Fibroblast of skin of right quadriceps (primary cell): ENCODE measurements around the gene TIMM29.
"Not testable (repeated sequence)": the region's sequence is repeated elsewhere in the genome, so short reads cannot be mapped to it uniquely, and the experiment has no call there.

Experiments
- DNase-seq: peaks from one replicate; pipeline ENCODE4 v3.0.0-alpha.2; 2013

TIMM29 gene

GRCh38 chr19:10946958-10947657, 18.5 kb downstream of the TIMM29 start:
- DNase-seq, result peak; percentile 77

GRCh38 chr19:10952809-10953208, 24.2 kb downstream of the TIMM29 start:
- no peak for DNase-seq

- DNase-seq, result not testable (repeated sequence)
Observed at GRCh38 chr19:10959277-10959968, 30.8 kb downstream of the TIMM29 start.

- DNase-seq, result peak; percentile 97
Observed at GRCh38 chr19:10960314-10961072, 31.9 kb downstream of the TIMM29 start, which contains the start of gene SMARCA4. SMARCA4 (plus strand) TSS chr19:10961030; CDS start chr19:10984152, 23,122 bp downstream.

GRCh38 chr19:10961073-10961860, 32.7 kb downstream of the TIMM29 start:
- no peak for DNase-seq

GRCh38 chr19:10962863-10963262, 34.3 kb downstream of the TIMM29 start:
- DNase-seq, result no peak

- no peak for DNase-seq
Observed at GRCh38 chr19:10963865-10964264, 35.3 kb downstream of the TIMM29 start.

GRCh38 chr19:10964903-10965302, 36.3 kb downstream of the TIMM29 start:
- no peak for DNase-seq

GRCh38 chr19:10965398-10965797, 36.8 kb downstream of the TIMM29 start:
- DNase-seq, result no peak

GRCh38 chr19:10966809-10967208, 38.2 kb downstream of the TIMM29 start:
- DNase-seq, result no peak

- DNase-seq, result no peak
Observed at GRCh38 chr19:10968527-10969135, 40.0 kb downstream of the TIMM29 start.

- no peak for DNase-seq
Observed at GRCh38 chr19:10971107-10971726, 42.6 kb downstream of the TIMM29 start.

- DNase-seq, result no peak
Observed at GRCh38 chr19:10975374-10976130, 46.9 kb downstream of the TIMM29 start.

GRCh38 chr19:10976131-10976892, 47.7 kb downstream of the TIMM29 start:
- no peak for DNase-seq

GRCh38 chr19:10977742-10978092, 49.1 kb downstream of the TIMM29 start:
- no peak for DNase-seq
